GM12878 (cell line): ENCODE measurements around the gene RGP1. TPM values are rescaled to one million over a fixed set of nuclear protein-coding genes. Genes with fewer than 3 reads are reported as not detected.

Experiments used
- ATAC-seq: fragments of 200-7000 bp; cut with Tn5 transposase; 3 replicates; pipeline ENCODE4 v1.9.1; 2020; ENCODE audit warnings: mild to moderate bottlenecking, moderate library complexity
- BruUV-seq: library from RNA; stranded (reverse); fragments of 400-500 nt; replicated peaks from 2 replicates; lab custom pipeline; 2021; lab: Mats Ljungman, UMichigan
- CTCF ChIA-PET: fragments of 300-600 bp; sonication (Branson Sonifier 250); formaldehyde crosslinking; extraction: SDS; loops from one replicate; lab custom pipeline; 2021; ENCODE audit warnings: inconsistent platforms; lab: Yijun Ruan, JAX
- POLR2A ChIA-PET: fragments of 350-600 bp; formaldehyde crosslinking; extraction: SDS; loops from one replicate; lab custom pipeline; 2021; ENCODE audit warnings: inconsistent platforms; lab: Charles Lee
- RAD21 ChIA-PET: fragments of 300-600 bp; sonication (Branson Sonifier 250); formaldehyde crosslinking; loops from one replicate; lab custom pipeline; 2023; ENCODE audit warnings: antibody characterized with exemption; ENCODE audit not compliant: unreplicated experiment; lab: Charles Lee
- SMC1A ChIA-PET: fragments of 300-600 bp; sonication (Branson Sonifier 250); formaldehyde crosslinking; loops from one replicate; lab custom pipeline; 2023; ENCODE audit not compliant: unreplicated experiment, uncharacterized antibody; lab: Charles Lee
- DNase-seq: peaks from one replicate; pipeline ENCODE4 v3.0.0-alpha.2; 2011; ENCODE audit warnings: low read depth, low spot score
- FAIRE-seq: peaks from 3 replicates; lab custom pipeline; 2011; peaks lifted over from hg19 to GRCh38; lab: Jason Lieb, UNC
- H2AFZ ChIP-seq: 2 replicates; pipeline ENCODE4 v1.6.0; 2011; ENCODE audit warnings: low read depth, low read length, control low read depth; ENCODE audit not compliant: control insufficient read depth
- H3K27ac ChIP-seq: 2 replicates; pipeline ENCODE4 v1.5.1; 2011; ENCODE audit warnings: control low read depth; ENCODE audit not compliant: control insufficient read depth, insufficient read depth
- H3K27me3 ChIP-seq, 2 experiments: replicated peaks in 1 of 2; 2 replicates each; pipeline versions ENCODE4 v1.6.0 to v1.6.1; 2011; ENCODE audit warnings: low read length in 1 of 2; ENCODE audit not compliant: control insufficient read depth in 2 of 2, insufficient read depth in 2 of 2
- H3K36me3 ChIP-seq, 2 experiments: 2 replicates each; pipeline ENCODE4 v1.5.1; 2011; ENCODE audit warnings: low read length in 1 of 2; ENCODE audit not compliant: control insufficient read depth in 2 of 2, insufficient read depth in 2 of 2
- H3K4me1 ChIP-seq: 2 replicates; pipeline ENCODE4 v1.6.1; 2011; ENCODE audit warnings: mild to moderate bottlenecking, low read length, moderate library complexity, mixed read lengths; ENCODE audit not compliant: control insufficient read depth, insufficient read depth
- H3K4me2 ChIP-seq: 2 replicates; pipeline ENCODE4 v1.6.0; 2011; ENCODE audit warnings: control low read depth; ENCODE audit not compliant: control insufficient read depth, insufficient read depth
- H3K4me3 ChIP-seq: fragments of 200-600 bp; sonication (generic); 2 replicates; pipeline ENCODE4 v1.5.1; 2016
- H3K79me2 ChIP-seq: 2 replicates; pipeline ENCODE4 v1.6.0; 2011; ENCODE audit warnings: low read length; ENCODE audit not compliant: control insufficient read depth, insufficient read depth
- H3K9ac ChIP-seq: 2 replicates; pipeline ENCODE4 v1.8.0; 2011; ENCODE audit warnings: low read length, control low read depth, mixed read lengths; ENCODE audit not compliant: control insufficient read depth, insufficient read depth
- H3K9me3 ChIP-seq: replicated peaks from 3 replicates; pipeline ENCODE4 v1.5.1; 2011; ENCODE audit warnings: mild to moderate bottlenecking, low read length; ENCODE audit not compliant: control insufficient read depth, insufficient read depth
- H4K20me1 ChIP-seq: 2 replicates; pipeline ENCODE4 v1.6.0; 2011; ENCODE audit not compliant: control insufficient read depth, insufficient read depth
- BCL11A ChIP-seq: IDR thresholded peaks from 2 replicates; pipeline ENCODE4 v1.6.1; 2011; ENCODE audit warnings: low read depth, low read length
- BCLAF1 ChIP-seq: fragments of 450-650 bp; IDR thresholded peaks from 2 replicates; pipeline ENCODE4 v1.6.1; 2017; ENCODE audit warnings: antibody characterized with exemption, mild to moderate bottlenecking, moderate library complexity
- E2F4 ChIP-seq: IDR thresholded peaks from 2 replicates; pipeline ENCODE4 v1.6.1; 2012; ENCODE audit warnings: low read depth, low read length, improper control_type of control experiment
- GABPA ChIP-seq: IDR thresholded peaks from 2 replicates; pipeline ENCODE4 v1.6.1; 2014; ENCODE audit warnings: antibody characterized with exemption, low read depth, mild to moderate bottlenecking, inconsistent platforms
- GATAD2B ChIP-seq: fragments of 450-650 bp; conservative IDR thresholded peaks from 2 replicates; pipeline ENCODE4 v1.6.1; 2017; ENCODE audit warnings: low read depth, mild to moderate bottlenecking, moderate library complexity
- HDGF ChIP-seq: fragments of 450-650 bp; IDR thresholded peaks from 2 replicates; pipeline ENCODE4 v1.6.1; 2016; ENCODE audit warnings: antibody characterized with exemption
- IRF3 ChIP-seq: fragments of 450-650 bp; IDR thresholded peaks from 2 replicates; pipeline ENCODE4 v1.6.1; 2014; ENCODE audit warnings: mild to moderate bottlenecking
- IRF5 ChIP-seq: fragments of 450-650 bp; IDR thresholded peaks from 2 replicates; pipeline ENCODE4 v1.6.1; 2017; ENCODE audit warnings: borderline replicate concordance
- LARP7 ChIP-seq: fragments of 450-650 bp; IDR thresholded peaks from 2 replicates; pipeline ENCODE4 v1.6.1; 2017; ENCODE audit warnings: mild to moderate bottlenecking
- MEF2B ChIP-seq: fragments of 450-650 bp; IDR thresholded peaks from 2 replicates; pipeline ENCODE4 v1.6.1; 2018; ENCODE audit warnings: mild to moderate bottlenecking, moderate library complexity; ENCODE audit not compliant: partially characterized antibody, poor library complexity, severe bottlenecking
- NFYB ChIP-seq: IDR thresholded peaks from 2 replicates; pipeline ENCODE4 v1.6.1; 2011; ENCODE audit warnings: low read depth, mild to moderate bottlenecking, low read length, improper control_type of control experiment, moderate library complexity; ENCODE audit not compliant: insufficient read depth
- RAD51 ChIP-seq: fragments of 450-650 bp; IDR thresholded peaks from 2 replicates; pipeline ENCODE4 v1.6.1; 2016; ENCODE audit warnings: moderate library complexity, mild to moderate bottlenecking, inconsistent platforms
- RB1 ChIP-seq: fragments of 450-650 bp; formaldehyde crosslinking; IDR thresholded peaks from 2 replicates; pipeline ENCODE4 v1.6.1; 2017; ENCODE audit warnings: mild to moderate bottlenecking, borderline replicate concordance
- TCF12 ChIP-seq: IDR thresholded peaks from 2 replicates; pipeline ENCODE4 v1.6.1; 2011; ENCODE audit warnings: low read depth, mild to moderate bottlenecking, low read length
- TCF7 ChIP-seq: IDR thresholded peaks from 2 replicates; pipeline ENCODE4 v1.6.1; 2014; ENCODE audit warnings: antibody characterized with exemption, borderline replicate concordance
- YY1 ChIP-seq: IDR thresholded peaks from 2 replicates; pipeline ENCODE4 v1.6.1; 2011; ENCODE audit warnings: low read depth, mild to moderate bottlenecking, low read length
- ZNF24 ChIP-seq: fragments of 450-650 bp; IDR thresholded peaks from 2 replicates; pipeline ENCODE4 v1.6.1; 2017; ENCODE audit warnings: antibody characterized with exemption, mild to moderate bottlenecking
- ZNF274 ChIP-seq: IDR thresholded peaks from one replicate; pipeline ENCODE4 v1.8.0; 2011; ENCODE audit not compliant: insufficient read length, insufficient read depth
- ZNF384 ChIP-seq: IDR thresholded peaks from 2 replicates; pipeline ENCODE4 v1.6.1; 2012; ENCODE audit warnings: low read depth, mild to moderate bottlenecking, low read length, improper control_type of control experiment, borderline replicate concordance
- WGBS: methylation state at CpG from one replicate; pipeline ENCODE4 v1.1.6; 2016; ENCODE audit warnings: low lambda C conversion rate; ENCODE audit not compliant: insufficient replicate concordance, insufficient coverage; ENCODE audit errors: missing lambda C conversion rate; 5-methylcytosine and 5-hydroxymethylcytosine counted together
- in situ Hi-C: fragments of 300-500 bp; cut with MboI; formaldehyde crosslinking; loops from 9 replicates; pipeline ENCODE4 v1.14.3; 2018; ENCODE audit warnings: mixed read lengths
- intact Hi-C: fragments of 100-400 bp; cut with micrococcal nuclease; formaldehyde crosslinking; loops from one replicate; pipeline ENCODE4 v1.14.2; 2022; ENCODE audit not compliant: unreplicated experiment
- polyA plus RNA-seq, 11 experiments: library from polyadenylated mRNA; depleted of rRNA in 4 of 11; unstranded in 6 of 11; stranded (reverse) in 5 of 11; fragments of >200 nt; fragmentation: Nextera tagmentation in 4 of 11; fragmentation: Illumina TruSeq in 1 of 11; extraction: Ambion mirVana in 4 of 11; extraction: Trizol in 1 of 11; gene quantifications; 1 replicate in 1 of 11; 2 replicates in 10 of 11; pipeline versions ENCODE4 v1.2.1 to v1.2.3, GENCODE V29; 2011 to 2016; ENCODE audit warnings: inconsistent platforms in 2 of 11, missing spikeins in 2 of 11, low read depth in 1 of 11
- total RNA-seq, 4 experiments: library from RNA; depleted of rRNA in 3 of 4; stranded (reverse); fragments of >200 nt in 3 of 4; fragmentation: Illumina TruSeq in 1 of 4; extraction: Trizol in 1 of 4; gene quantifications; 2 replicates each; pipeline versions ENCODE4 v1.2.1 to v1.2.3, GENCODE V29; 2013 to 2021

The RGP1 gene
- total and polyA plus RNA-seq, 10 of the 15 experiments (the other 5 are each of a cell fraction or from before 2014, with no cell fraction given), result 0.44 to 14.9 (median 7.4) TPM

GRCh38 chr9:35738924-35739323, 10.2 kb upstream of the RGP1 start:
- no peak overlapping the region for H3K27ac ChIP-seq
- BruUV-seq, result no TSS peak
- no peak overlapping the region for H3K4me3 ChIP-seq
- in situ Hi-C loops (loop anchor here (10.0 kb wide), 1 partner anchor 634 kb away; the partner anchor contains the start of gene STOML2), intact Hi-C loops (loop anchor here (5.0 to 10.0 kb wide), 2 partner anchors 143 to 624 kb away; partner anchors contain the start of gene ATOSB)
- DNase-seq (no peak), ATAC-seq (no peak), FAIRE-seq (no peak)
- H2AFZ ChIP-seq, result no peak overlapping the region
- ChIA-PET RAD21 (no interaction called here), CTCF (interaction anchor here (1.1 to 2.7 kb wide), 4 partner anchors 8 to 52 kb away, joined by 4 to 16 read pairs (median 10); no protein-coding TSS in a partner anchor), POLR2A (interaction anchor here (1.1 to 1.2 kb wide), 2 partner anchors 10 to 80 kb away, joined by 3 to 5 read pairs; partner anchors contain the start of genes GBA2 and RGP1), SMC1A (interaction anchor here (0.9 to 2.8 kb wide), 2 partner anchors 11 to 18 kb away, joined by 3 to 7 read pairs; no protein-coding TSS in a partner anchor)
- H4K20me1 ChIP-seq, result no peaks in the 10 kb centered on the region
- H3K9ac ChIP-seq, result no peak overlapping the region
- peaks cover 1% of the 10 kb centered on the region; the same call in 1 of the 2 replicates for H3K79me2 ChIP-seq
- no peaks in the 10 kb centered on the region for H3K9me3 ChIP-seq
- H3K4me1 ChIP-seq, result no peaks in the 10 kb centered on the region
- H3K27me3 ChIP-seq, result no peaks in the 10 kb centered on the region
- peaks cover 33 to 47% of the 10 kb centered on the region in 2 experiments for H3K36me3 ChIP-seq
- TF ChIP-seq E2F4, result no peak
- TF ChIP-seq GATAD2B, result no peak
- TF ChIP-seq TCF7, result no peak
- TF ChIP-seq RB1, result no peak
- TF ChIP-seq ZNF24, result no peak
- TF ChIP-seq BCLAF1, result no peak
- TF ChIP-seq BCL11A, result no peak
- TF ChIP-seq TCF12, result no peak
- TF ChIP-seq MEF2B, result no peak
- no peak for TF ChIP-seq GABPA
- no peak for TF ChIP-seq NFYB
- TF ChIP-seq RAD51, result no peak
- TF ChIP-seq ZNF384, result no peak
- TF ChIP-seq HDGF, result no peak
- no peak for TF ChIP-seq LARP7
- no peak for TF ChIP-seq IRF3
- no peak for TF ChIP-seq IRF5
- TF ChIP-seq ZNF274, result no peak
- TF ChIP-seq YY1, result no peak
- 94% methylated on average over 7 of the region's 7 CpGs for WGBS
- H3K4me2 ChIP-seq, result no peak overlapping the region
